Panc1 (cell line): ENCODE results near the gene TCP10L. TPM values are rescaled to one million over a fixed set of nuclear protein-coding genes. Genes with fewer than 3 reads are reported as not detected.

Source experiments
- ATAC-seq: fragments of 200-7000 bp; cut with Tn5 transposase; 2 replicates; pipeline ENCODE4 v1.9.1; 2020; ENCODE audit warnings: mild to moderate bottlenecking, moderate library complexity
- BruUV-seq: library from RNA; stranded (reverse); fragments of 400-500 nt; replicated peaks from 2 replicates; lab custom pipeline; 2021; lab: Mats Ljungman, UMichigan
- CTCF ChIA-PET: fragments of 300-600 bp; sonication (Branson Sonifier 250); formaldehyde crosslinking; loops from one replicate; lab custom pipeline; 2022; ENCODE audit warnings: antibody characterized with exemption; lab: Charles Lee
- POLR2A ChIA-PET: fragments of 300-600 bp; sonication (Branson Sonifier 250); formaldehyde crosslinking; loops from one replicate; lab custom pipeline; 2022; ENCODE audit warnings: antibody characterized with exemption; lab: Charles Lee
- DNase-seq: peaks from one replicate; pipeline ENCODE4 v3.0.0-alpha.2; 2010; ENCODE audit warnings: low read depth, low spot score
- H3K27ac ChIP-seq: 2 replicates; pipeline ENCODE4 v1.5.1; 2011; ENCODE audit warnings: mild to moderate bottlenecking, low read length, inconsistent platforms
- H3K27me3 ChIP-seq: fragments of 200-500 bp; sonication (Bioruptor generic); 2 replicates; pipeline ENCODE4 v1.6.0; 2014; ENCODE audit warnings: low read length, inconsistent platforms; ENCODE audit not compliant: control insufficient read depth, insufficient read depth
- H3K36me3 ChIP-seq: fragments of 200-500 bp; sonication (Bioruptor generic); 2 replicates; pipeline ENCODE4 v1.5.1; 2014; ENCODE audit warnings: inconsistent platforms, mild to moderate bottlenecking, low read length, moderate library complexity; ENCODE audit not compliant: control insufficient read depth, insufficient read depth
- H3K4me1 ChIP-seq: 2 replicates; pipeline ENCODE4 v1.5.1; 2011; ENCODE audit warnings: inconsistent platforms, mild to moderate bottlenecking, low read length, moderate library complexity; ENCODE audit not compliant: control insufficient read depth, insufficient read depth
- H3K4me3 ChIP-seq, 2 experiments: 2 replicates each; pipeline ENCODE4 v1.5.1; 2011 to 2012; ENCODE audit warnings: low read depth in 2 of 2, low read length in 2 of 2, mild to moderate bottlenecking in 2 of 2, inconsistent platforms in 1 of 2, moderate library complexity in 1 of 2
- H3K9me3 ChIP-seq: fragments of 200-500 bp; sonication (Bioruptor generic); 2 replicates; pipeline ENCODE4 v1.5.1; 2014; ENCODE audit warnings: low read depth, mild to moderate bottlenecking, inconsistent platforms, low read length, moderate library complexity; ENCODE audit not compliant: control insufficient read depth, insufficient read depth
- CTCF ChIP-seq: fragments of 450-650 bp; IDR thresholded peaks from 2 replicates; pipeline ENCODE4 v1.5.1; 2017; ENCODE audit warnings: mild to moderate bottlenecking
- POLR2AphosphoS5 ChIP-seq: IDR thresholded peaks from 2 replicates; pipeline ENCODE4 v1.6.1; 2012; ENCODE audit warnings: mild to moderate bottlenecking, low read depth, low read length, moderate library complexity
- REST ChIP-seq, 2 experiments: IDR thresholded peaks; 2 replicates each; pipeline ENCODE4 v1.6.1; 2011 to 2012; ENCODE audit warnings: low read depth in 2 of 2, control low read depth in 1 of 2, low read length in 1 of 2, mild to moderate bottlenecking in 1 of 2, moderate library complexity in 1 of 2; ENCODE audit not compliant: insufficient read depth in 1 of 2
- SIN3A ChIP-seq: IDR thresholded peaks from 2 replicates; pipeline ENCODE4 v1.6.1; 2012; ENCODE audit warnings: low read depth, mild to moderate bottlenecking, low read length, moderate library complexity, borderline replicate concordance; ENCODE audit not compliant: insufficient read depth
- TCF7L2 ChIP-seq: IDR thresholded peaks from 2 replicates; pipeline ENCODE4 v1.6.1; 2011; ENCODE audit warnings: mild to moderate bottlenecking, low read depth, low read length, inconsistent platforms
- in situ Hi-C: cut with HindIII; loops from 2 replicates; pipeline ENCODE4 v1.10.0; 2016; ENCODE audit warnings: low sequenced_read_pairs, low pct_unique_long_range_greater_than_20kb
- intact Hi-C: fragments of 100-400 bp; cut with micrococcal nuclease; formaldehyde crosslinking; loops from one replicate; pipeline ENCODE4 v1.10.0; 2022; ENCODE audit not compliant: unreplicated experiment
- total RNA-seq: library from RNA; stranded (reverse); gene quantifications from one replicate; pipeline ENCODE4 v1.2.1, GENCODE V29; 2021; ENCODE audit not compliant: unreplicated experiment

TCP10L gene
- total RNA-seq, 1 experiment from 2014 or later = 0.57 TPM

- no peak overlapping the region for H3K27ac ChIP-seq
- ChIA-PET POLR2A (no interaction called here), CTCF (interaction anchor here (2.2 kb wide), 1 partner anchor 168 kb away, joined by 8 read pairs; no protein-coding TSS in a partner anchor)
- ATAC-seq = no peak
- no peak for DNase-seq
- intact Hi-C loops (no loop called here), in situ Hi-C loops (no loop called here)
- 0 out of 2 replicates have a peak, but pooled peaks cover 2% of the 10 kb centered on the region for H3K4me1 ChIP-seq
- H3K36me3 ChIP-seq = no peaks in the 10 kb centered on the region
- H3K9me3 ChIP-seq = no peaks in the 10 kb centered on the region
- no peaks in the 10 kb centered on the region for H3K27me3 ChIP-seq
- TF ChIP-seq REST (IDR thresholded peaks at IDR 0.05; ENCODE audit: insufficient read depth in 1 of 2, low read depth in 2 of 2, low read length in 1 of 2) = no peak
- no peak for TF ChIP-seq POLR2AphosphoS5
- TF ChIP-seq SIN3A = no peak
- TF ChIP-seq TCF7L2 = no peak
- TF ChIP-seq CTCF = no peak
- H3K4me3 ChIP-seq = no peak overlapping the region; a peak in 1 of 4 replicates
- BruUV-seq = no TSS peak
Measured at GRCh38 chr21:32570456-32570855, 14.9 kb downstream of the TCP10L start.

GRCh38 chr21:32569261-32570230, 15.8 kb downstream of the TCP10L start:
- DNase-seq = peak; percentile 57
- in situ Hi-C loops = no loop called here
- no peaks in the 10 kb centered on the region for H3K36me3 ChIP-seq
- 0 out of 2 replicates have a peak, but pooled peaks cover 2% of the 10 kb centered on the region for H3K4me1 ChIP-seq
- CTCF ChIA-PET = interaction anchor here (0.6 to 2.2 kb wide), 2 partner anchors 167 to 173 kb away, joined by 4 to 8 read pairs; no protein-coding TSS in a partner anchor
- intact Hi-C loops = no loop called here
- peak overlapping the region; percentile 59; the same call in 1 of the 2 replicates for H3K27ac ChIP-seq
- no peaks in the 10 kb centered on the region for H3K9me3 ChIP-seq
- POLR2A ChIA-PET = no interaction called here
- H3K27me3 ChIP-seq = no peaks in the 10 kb centered on the region
- peak overlapping the region; percentile 65 to 87 for H3K4me3 ChIP-seq
- TF ChIP-seq REST (IDR thresholded peaks at IDR 0.05; ENCODE audit: insufficient read depth in 1 of 2, low read depth in 2 of 2, low read length in 1 of 2) = no peak
- no peak for TF ChIP-seq SIN3A
- no peak for TF ChIP-seq POLR2AphosphoS5
- TF ChIP-seq TCF7L2 = no peak
- TF ChIP-seq CTCF = peak; percentile 89
- ATAC-seq = peak; percentile 95
- BruUV-seq = no TSS peak
